ENCODE measurements around the gene C5. TPM values are rescaled to one million over a fixed set of nuclear protein-coding genes. Genes with fewer than 3 reads are reported as not detected.
A peak's percentile ranks its signal among the peaks of the same experiment; 100 is the strongest.

C5 gene
- total RNA-seq, 4 donors from 2014 or later, result 2.0 to 14.9 (median 4.3) TPM

DNA sequence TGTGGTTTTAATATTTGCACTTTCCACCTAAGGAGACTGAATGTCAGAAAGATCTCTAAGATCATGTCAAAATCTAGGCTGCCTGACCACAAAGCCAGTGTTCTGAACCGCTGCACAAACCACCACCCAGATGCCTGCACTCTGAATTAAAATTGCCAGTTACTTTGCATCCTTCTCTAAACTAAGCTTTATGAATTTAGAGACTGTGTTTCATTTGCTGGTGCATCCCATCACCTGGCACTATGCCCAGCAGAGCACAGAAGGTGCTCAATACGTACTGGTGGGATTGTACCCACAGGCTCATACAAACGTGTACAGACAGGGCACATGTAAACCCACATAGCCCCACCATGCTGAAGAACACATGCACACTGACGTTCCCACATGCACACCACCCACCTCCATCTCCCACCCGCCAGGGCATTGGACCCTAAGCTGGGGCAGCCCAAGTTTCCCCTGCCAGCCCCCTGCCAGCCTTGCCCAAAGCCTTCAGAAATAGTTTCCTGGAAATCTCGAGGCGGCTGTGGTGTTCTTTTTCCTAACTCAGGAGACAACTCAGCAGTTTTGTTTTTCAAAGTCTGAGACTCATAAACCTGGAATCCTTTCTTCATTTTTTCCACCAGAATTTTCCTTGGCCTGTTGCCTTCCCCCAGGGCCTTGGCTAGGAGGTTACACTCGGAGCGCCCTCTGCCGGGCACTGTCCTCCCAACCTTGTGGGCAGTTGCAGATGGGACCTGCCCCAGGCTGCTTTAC lies 113.9 kb downstream of the C5 start:
- no peak overlapping the region for H3K4me3 ChIP-seq (ENCODE audit: low read depth, poor library complexity, severe bottlenecking)
- TF ChIP-seq, protein P1, sequence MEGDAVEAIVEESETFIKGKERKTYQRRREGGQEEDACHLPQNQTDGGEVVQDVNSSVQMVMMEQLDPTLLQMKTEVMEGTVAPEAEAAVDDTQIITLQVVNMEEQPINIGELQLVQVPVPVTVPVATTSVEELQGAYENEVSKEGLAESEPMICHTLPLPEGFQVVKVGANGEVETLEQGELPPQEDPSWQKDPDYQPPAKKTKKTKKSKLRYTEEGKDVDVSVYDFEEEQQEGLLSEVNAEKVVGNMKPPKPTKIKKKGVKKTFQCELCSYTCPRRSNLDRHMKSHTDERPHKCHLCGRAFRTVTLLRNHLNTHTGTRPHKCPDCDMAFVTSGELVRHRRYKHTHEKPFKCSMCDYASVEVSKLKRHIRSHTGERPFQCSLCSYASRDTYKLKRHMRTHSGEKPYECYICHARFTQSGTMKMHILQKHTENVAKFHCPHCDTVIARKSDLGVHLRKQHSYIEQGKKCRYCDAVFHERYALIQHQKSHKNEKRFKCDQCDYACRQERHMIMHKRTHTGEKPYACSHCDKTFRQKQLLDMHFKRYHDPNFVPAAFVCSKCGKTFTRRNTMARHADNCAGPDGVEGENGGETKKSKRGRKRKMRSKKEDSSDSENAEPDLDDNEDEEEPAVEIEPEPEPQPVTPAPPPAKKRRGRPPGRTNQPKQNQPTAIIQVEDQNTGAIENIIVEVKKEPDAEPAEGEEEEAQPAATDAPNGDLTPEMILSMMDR (IDR thresholded peaks at IDR 0.05), result peak in 1 of 3 donors; percentile 66
- no peak for TF ChIP-seq POLR2A (IDR thresholded peaks at IDR 0.05)
- DNase-seq (ENCODE audit: low spot score in 2 of 2), result peak; percentile 93 to 99
- WGBS, 2 donors, result 1 to 3% methylated on average over 10 of the region's 10 CpGs
- intact Hi-C loops (cut with DNase I; ENCODE audit: low total_unique reads), result loop anchor here (5.0 kb wide), 1 partner anchor 69 kb away; no protein-coding TSS in a partner anchor

DNA sequence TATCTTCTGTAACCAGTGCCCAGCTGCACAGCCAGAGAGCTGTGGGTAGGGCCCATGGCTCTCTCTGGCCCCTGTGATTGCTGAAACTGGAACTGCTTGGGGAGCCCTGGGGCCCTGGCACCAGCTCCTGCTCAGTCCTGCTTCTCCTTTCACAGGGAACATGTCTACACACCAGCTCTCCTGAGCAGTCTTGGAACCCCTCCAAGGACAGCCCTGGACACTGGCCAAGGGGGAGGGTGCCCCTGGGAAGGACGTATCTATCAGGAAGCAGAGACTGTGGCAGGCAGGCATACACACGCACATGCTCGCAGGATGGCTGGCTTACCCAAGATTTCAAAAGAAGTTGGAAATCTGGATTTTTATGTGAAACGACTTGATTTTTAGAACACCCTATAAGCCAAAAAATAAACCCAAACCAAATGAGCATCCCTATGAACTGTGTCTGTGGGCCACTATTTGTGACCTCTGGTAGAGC lies 114.7 kb downstream of the C5 start:
- 0 to 5% methylated on average over 4 of the region's 4 CpGs for WGBS, 2 donors
- peak; percentile 100 for DNase-seq (ENCODE audit: low spot score in 2 of 2)
- no peak for TF ChIP-seq POLR2A (IDR thresholded peaks at IDR 0.05)
- TF ChIP-seq, protein P1 (IDR thresholded peaks at IDR 0.05), result no peak
- intact Hi-C loops (cut with DNase I; ENCODE audit: low total_unique reads), result loop anchor here (5.0 kb wide), 1 partner anchor 68 kb away; no protein-coding TSS in a partner anchor
- H3K4me3 ChIP-seq (ENCODE audit: low read depth, poor library complexity, severe bottlenecking), result no peak overlapping the region

DNA sequence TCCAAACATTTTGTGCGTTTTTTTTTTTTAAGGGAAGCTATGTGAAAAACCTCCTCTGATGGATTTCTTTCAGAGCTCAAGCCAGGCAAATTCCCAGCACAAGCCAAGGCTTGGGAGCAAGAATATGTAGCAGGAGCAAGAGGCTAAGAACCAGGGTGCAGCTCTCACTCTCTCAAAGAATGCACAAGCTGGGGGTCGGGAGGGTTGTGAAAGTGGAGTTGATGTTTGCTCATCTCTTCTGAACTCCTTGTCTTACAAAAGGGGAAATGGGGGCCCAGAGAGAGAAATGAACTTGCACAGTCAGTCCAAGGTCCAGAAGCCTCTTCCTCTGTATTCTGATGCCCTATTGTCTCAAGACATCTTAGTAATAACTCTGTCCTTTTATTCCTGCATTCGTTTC lies 115.8 kb downstream of the C5 start:
- TF ChIP-seq, protein P1 (IDR thresholded peaks at IDR 0.05), result no peak
- no peak for TF ChIP-seq POLR2A (IDR thresholded peaks at IDR 0.05)
- intact Hi-C loops (cut with DNase I; ENCODE audit: low total_unique reads), result no loop called here

DNA sequence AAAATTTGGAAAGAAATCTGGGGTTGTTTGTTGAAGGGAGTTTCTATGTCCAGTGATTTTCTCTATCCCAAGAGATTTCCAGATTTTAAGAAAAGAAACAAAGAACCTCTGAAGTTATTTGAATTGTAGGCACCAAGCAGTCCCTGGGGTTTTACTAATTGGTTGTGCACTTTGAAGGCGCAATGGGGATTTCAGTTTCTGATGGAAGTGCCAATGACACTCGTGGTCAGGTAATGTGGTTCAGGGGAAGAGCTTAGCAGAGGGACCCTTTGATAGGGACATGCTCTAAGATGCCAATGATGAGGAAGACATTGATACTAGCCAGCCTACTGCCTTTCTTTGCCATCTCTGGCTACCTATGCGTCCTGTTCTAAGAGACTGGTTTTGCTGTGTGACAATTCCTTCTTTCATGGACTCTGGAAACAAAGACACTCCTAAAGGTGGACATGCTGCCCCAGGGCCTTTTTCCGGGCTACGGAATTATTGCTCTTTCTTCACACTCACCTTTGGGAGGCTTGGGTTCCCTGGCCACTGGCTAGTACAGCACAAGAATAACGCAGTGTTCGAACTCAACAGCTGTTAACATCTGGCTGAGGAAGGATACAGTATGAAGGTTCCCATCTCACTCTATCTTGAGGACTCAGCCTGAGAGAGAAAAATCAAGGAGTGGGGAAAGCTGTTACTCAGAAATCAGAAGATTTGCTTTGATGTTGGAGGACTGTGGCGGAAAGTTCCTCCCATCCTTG lies 116.6 kb downstream of the C5 start:
- no peak overlapping the region for H3K4me3 ChIP-seq (ENCODE audit: low read depth, poor library complexity, severe bottlenecking)
- 86 to 93% methylated on average over 8 of the region's 8 CpGs for WGBS, 2 donors
- TF ChIP-seq, protein P1 (IDR thresholded peaks at IDR 0.05), result no peak
- intact Hi-C loops (cut with DNase I; ENCODE audit: low total_unique reads), result no loop called here
- no peak for DNase-seq (ENCODE audit: low spot score in 2 of 2)

More for the DNA sequence above, 115.8 kb downstream of the C5 start:
- DNase-seq (ENCODE audit: low spot score in 2 of 2), result no peak
- H3K4me3 ChIP-seq (ENCODE audit: low read depth, poor library complexity, severe bottlenecking), result no peak overlapping the region
- 31 to 33% methylated on average over 3 of the region's 3 CpGs for WGBS, 2 donors

DNA sequence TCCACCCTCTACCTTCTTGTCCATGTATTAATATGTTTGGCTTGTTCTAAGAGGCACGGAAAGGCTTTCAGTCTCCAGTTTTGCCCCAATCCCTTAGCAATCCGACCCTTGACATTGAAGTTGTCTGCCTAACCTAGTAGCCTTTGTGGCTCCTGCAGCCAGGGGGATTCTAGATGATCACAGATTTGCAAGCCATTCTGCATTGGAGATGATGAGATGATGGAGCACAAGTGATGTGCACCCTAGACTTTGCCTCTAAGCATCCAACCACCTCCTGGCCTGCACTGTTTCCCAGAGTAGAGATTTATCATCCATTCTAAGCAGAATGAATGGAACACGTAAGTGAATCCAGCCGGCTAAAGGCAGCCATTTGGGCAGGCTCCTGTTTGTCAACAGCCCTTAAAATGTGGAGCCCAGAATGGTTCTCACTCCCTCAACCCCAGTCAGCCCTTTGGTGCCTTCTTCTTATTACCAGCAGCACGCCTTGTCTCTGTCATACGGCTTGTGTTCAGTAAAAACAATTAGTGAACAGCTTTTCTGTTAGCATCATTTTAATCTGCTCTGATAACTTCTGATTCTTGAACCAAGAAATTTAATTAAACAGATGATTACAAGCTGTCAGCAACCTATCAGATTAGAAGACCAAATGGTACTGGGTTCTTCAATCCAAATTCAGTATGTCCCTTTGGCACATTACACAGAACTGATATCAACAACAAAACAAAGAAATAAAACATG lies 117.8 kb downstream of the C5 start:
- DNase-seq (ENCODE audit: low spot score in 2 of 2), result peak in 1 of 2 donors; percentile 69
- intact Hi-C loops (cut with DNase I; ENCODE audit: low total_unique reads), result no loop called here
- 62 to 71% methylated on average over 6 of the region's 6 CpGs for whole genome bisulfite sequencing, 2 donors
- no peak overlapping the region for H3K4me3 ChIP-seq (ENCODE audit: low read depth, poor library complexity, severe bottlenecking)
- TF ChIP-seq, protein P1 (IDR thresholded peaks at IDR 0.05), result no peak
- no peak for TF ChIP-seq POLR2A (IDR thresholded peaks at IDR 0.05)
